ENCODE data around the gene SP140.
"Not testable (repeated sequence)": the region's sequence is repeated elsewhere in the genome, so short reads cannot be mapped to it uniquely, and the experiment has no call there.

Gene SP140

GRCh38 chr2:230254152-230254881, 28.8 kb downstream of the SP140 start:
- in situ Hi-C loops (cut with HindIII; ENCODE audit: low pct_ligation_motif_present, low sequenced_read_pairs), result no loop called here
- Histone ChIP-seq H3K27me3 (replicated peaks) (no peaks in the 10 kb centered on the region), H3K36me3 (replicated peaks) (no peaks in the 10 kb centered on the region), H3K4me3 (ENCODE audit: low read depth, low read length) (no peak overlapping the region), H3K27ac (no peak overlapping the region)
- TF ChIP-seq CTCF (IDR thresholded peaks at IDR 0.05; ENCODE audit: low read depth, low read length, missing control alignments), result no peak
- DNase-seq, result no peak

GRCh38 chr2:230256733-230257332, 31.3 kb downstream of the SP140 start:
- no peak for TF ChIP-seq CTCF (IDR thresholded peaks at IDR 0.05; ENCODE audit: low read depth, low read length, missing control alignments)
- in situ Hi-C loops (cut with HindIII; ENCODE audit: low pct_ligation_motif_present, low sequenced_read_pairs), result no loop called here
- no peak overlapping the region for H3K27ac ChIP-seq

GRCh38 chr2:230258483-230258882, 32.9 kb downstream of the SP140 start:
- Histone ChIP-seq H3K36me3 (replicated peaks) (no peaks in the 10 kb centered on the region), H3K27me3 (replicated peaks) (no peaks in the 10 kb centered on the region), H3K27ac (no peak overlapping the region), H3K4me3 (ENCODE audit: low read depth, low read length) (no peak overlapping the region)
- no peak for DNase-seq
- TF ChIP-seq CTCF (IDR thresholded peaks at IDR 0.05; ENCODE audit: low read depth, low read length, missing control alignments), result no peak
- in situ Hi-C loops (cut with HindIII; ENCODE audit: low pct_ligation_motif_present, low sequenced_read_pairs), result no loop called here

More at GRCh38 chr2:230256733-230257332, 31.3 kb downstream of the SP140 start:
- Histone ChIP-seq H3K36me3 (replicated peaks) (no peaks in the 10 kb centered on the region), H3K27me3 (replicated peaks) (no peaks in the 10 kb centered on the region), H3K4me3 (ENCODE audit: low read depth, low read length) (no peak overlapping the region)
- no peak for DNase-seq

GRCh38 chr2:230262246-230262645, 36.7 kb downstream of the SP140 start:
- H3K27ac ChIP-seq, result no peak overlapping the region
- in situ Hi-C loops (cut with HindIII; ENCODE audit: low pct_ligation_motif_present, low sequenced_read_pairs), result no loop called here
- H3K4me3 ChIP-seq (ENCODE audit: low read depth, low read length), result no peak overlapping the region
- no peaks in the 10 kb centered on the region for H3K27me3 ChIP-seq (replicated peaks)
- TF ChIP-seq CTCF (IDR thresholded peaks at IDR 0.05; ENCODE audit: low read depth, low read length, missing control alignments), result no peak
- no peak for DNase-seq
- no peaks in the 10 kb centered on the region for H3K36me3 ChIP-seq (replicated peaks)

GRCh38 chr2:230264945-230265344, 39.4 kb downstream of the SP140 start:
- H3K4me3 ChIP-seq (ENCODE audit: low read depth, low read length); in situ Hi-C loops (cut with HindIII; ENCODE audit: low pct_ligation_motif_present, low sequenced_read_pairs); H3K27ac ChIP-seq; DNase-seq; H3K36me3 ChIP-seq (replicated peaks); H3K27me3 ChIP-seq (replicated peaks): not testable (repeated sequence)

GRCh38 chr2:230266638-230267037, 41.1 kb downstream of the SP140 start:
- no peak overlapping the region for H3K27ac ChIP-seq
- no peak for DNase-seq
- no peaks in the 10 kb centered on the region for H3K27me3 ChIP-seq (replicated peaks)
- H3K4me3 ChIP-seq (ENCODE audit: low read depth, low read length), result no peak overlapping the region
- in situ Hi-C loops (cut with HindIII; ENCODE audit: low pct_ligation_motif_present, low sequenced_read_pairs), result no loop called here
- no peak for TF ChIP-seq CTCF (IDR thresholded peaks at IDR 0.05; ENCODE audit: low read depth, low read length, missing control alignments)
- H3K36me3 ChIP-seq (replicated peaks), result no peaks in the 10 kb centered on the region

Measured in brain microvascular endothelial cell (primary cell).